RWPE2 (cell line): ENCODE data around the gene PPARD.

Experiments used
- ATAC-seq: fragments of 200-7000 bp; cut with Tn5 transposase; 3 replicates; pipeline ENCODE4 v1.9.1; 2021; ENCODE audit warnings: low read depth
- DNase-seq: peaks from one replicate; pipeline ENCODE4 v3.0.0-alpha.2; 2020; ENCODE audit warnings: low spot score
- H3K27ac ChIP-seq: fragments of 450-650 bp; 2 replicates; pipeline ENCODE4 v1.5.1; 2017; ENCODE audit warnings: mild to moderate bottlenecking; ENCODE audit not compliant: poor library complexity, severe bottlenecking
- H3K27me3 ChIP-seq: fragments of 250-450 bp; sonication (Bioruptor Pico); 2 replicates; pipeline ENCODE4 v1.5.1; 2021; ENCODE audit warnings: mild to moderate bottlenecking, moderate library complexity; ENCODE audit not compliant: insufficient read depth, poor library complexity, severe bottlenecking
- H3K36me3 ChIP-seq: fragments of 250-450 bp; sonication (Bioruptor Pico); 2 replicates; pipeline ENCODE4 v1.5.1; 2020; ENCODE audit warnings: low read depth, mild to moderate bottlenecking, moderate library complexity
- H3K4me1 ChIP-seq: fragments of 250-450 bp; sonication (Bioruptor Pico); 2 replicates; pipeline ENCODE4 v1.5.1; 2021; ENCODE audit warnings: mild to moderate bottlenecking, moderate library complexity; ENCODE audit not compliant: insufficient read depth, poor library complexity, severe bottlenecking
- H3K4me3 ChIP-seq: fragments of 250-450 bp; sonication (Bioruptor Pico); 2 replicates; pipeline ENCODE4 v1.5.1; 2021; ENCODE audit warnings: mild to moderate bottlenecking, moderate library complexity; ENCODE audit not compliant: severe bottlenecking
- H3K9me3 ChIP-seq: fragments of 250-450 bp; sonication (Bioruptor Pico); 2 replicates; pipeline ENCODE4 v1.5.1; 2021; ENCODE audit warnings: mild to moderate bottlenecking, moderate library complexity; ENCODE audit not compliant: severe bottlenecking
- TF ChIP-seq, protein P1 (sequence below): fragments of 450-650 bp; IDR thresholded peaks from one replicate; pipeline ENCODE4 v1.5.1; 2017; ENCODE audit warnings: mild to moderate bottlenecking, moderate library complexity; ENCODE audit not compliant: poor library complexity, severe bottlenecking

Gene PPARD

DNA sequence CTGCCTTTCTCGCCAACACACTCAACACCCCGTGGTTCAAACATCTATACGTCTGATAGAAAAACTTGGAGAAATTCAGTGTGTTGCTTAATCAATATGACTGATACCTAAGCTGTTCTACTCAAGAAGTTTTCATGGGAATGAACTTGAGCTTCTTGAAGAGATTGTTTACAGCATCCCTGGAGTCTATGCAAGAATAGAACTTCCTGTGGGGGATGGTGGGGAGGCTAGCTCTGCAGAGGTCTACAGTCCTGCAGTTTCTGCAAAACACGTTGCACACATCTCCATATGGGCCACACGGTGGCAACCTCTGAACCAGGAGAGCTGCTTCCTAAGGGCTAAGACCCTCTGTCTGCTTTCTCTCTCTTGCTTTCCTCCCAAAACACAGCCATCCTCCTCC is 77.1 kb downstream of the PPARD start:
- Histone ChIP-seq H3K36me3 (peaks cover 72% of the 10 kb centered on the region), H3K27me3 (no peaks in the 10 kb centered on the region), H3K4me1 (no peaks in the 10 kb centered on the region), H3K4me3 (no peak overlapping the region), H3K9me3 (no peaks in the 10 kb centered on the region), H3K27ac (no peak overlapping the region)
- peak; percentile 33; the same call in 1 of the 3 replicates for ATAC-seq
- DNase-seq = no peak
- TF ChIP-seq, protein P1, sequence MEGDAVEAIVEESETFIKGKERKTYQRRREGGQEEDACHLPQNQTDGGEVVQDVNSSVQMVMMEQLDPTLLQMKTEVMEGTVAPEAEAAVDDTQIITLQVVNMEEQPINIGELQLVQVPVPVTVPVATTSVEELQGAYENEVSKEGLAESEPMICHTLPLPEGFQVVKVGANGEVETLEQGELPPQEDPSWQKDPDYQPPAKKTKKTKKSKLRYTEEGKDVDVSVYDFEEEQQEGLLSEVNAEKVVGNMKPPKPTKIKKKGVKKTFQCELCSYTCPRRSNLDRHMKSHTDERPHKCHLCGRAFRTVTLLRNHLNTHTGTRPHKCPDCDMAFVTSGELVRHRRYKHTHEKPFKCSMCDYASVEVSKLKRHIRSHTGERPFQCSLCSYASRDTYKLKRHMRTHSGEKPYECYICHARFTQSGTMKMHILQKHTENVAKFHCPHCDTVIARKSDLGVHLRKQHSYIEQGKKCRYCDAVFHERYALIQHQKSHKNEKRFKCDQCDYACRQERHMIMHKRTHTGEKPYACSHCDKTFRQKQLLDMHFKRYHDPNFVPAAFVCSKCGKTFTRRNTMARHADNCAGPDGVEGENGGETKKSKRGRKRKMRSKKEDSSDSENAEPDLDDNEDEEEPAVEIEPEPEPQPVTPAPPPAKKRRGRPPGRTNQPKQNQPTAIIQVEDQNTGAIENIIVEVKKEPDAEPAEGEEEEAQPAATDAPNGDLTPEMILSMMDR = peak; percentile 26

DNA sequence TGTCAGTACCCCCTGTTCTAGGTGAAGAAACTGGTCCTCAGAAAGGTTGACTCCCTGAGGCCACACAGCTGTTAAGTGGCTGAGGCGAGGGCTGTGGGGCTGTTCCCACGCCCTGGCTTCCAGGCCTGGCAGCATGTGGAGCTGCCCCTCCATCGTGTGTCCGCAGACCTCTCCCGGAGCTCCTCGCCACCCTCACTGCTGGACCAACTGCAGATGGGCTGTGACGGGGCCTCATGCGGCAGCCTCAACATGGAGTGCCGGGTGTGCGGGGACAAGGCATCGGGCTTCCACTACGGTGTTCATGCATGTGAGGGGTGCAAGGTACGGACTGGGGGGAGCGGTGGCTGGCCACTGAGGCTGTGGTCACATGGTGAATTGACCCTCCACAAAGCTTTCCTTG is 77.6 kb downstream of the PPARD start:
- H3K36me3 ChIP-seq = peaks cover 72% of the 10 kb centered on the region
- no peak overlapping the region for H3K4me3 ChIP-seq
- H3K4me1 ChIP-seq = peaks cover 1% of the 10 kb centered on the region
- no peak overlapping the region for H3K27ac ChIP-seq
- no peak for DNase-seq
- TF ChIP-seq, protein P1 = no peak
- no peaks in the 10 kb centered on the region for H3K9me3 ChIP-seq
- H3K27me3 ChIP-seq = no peaks in the 10 kb centered on the region
- no peak for ATAC-seq

DNA sequence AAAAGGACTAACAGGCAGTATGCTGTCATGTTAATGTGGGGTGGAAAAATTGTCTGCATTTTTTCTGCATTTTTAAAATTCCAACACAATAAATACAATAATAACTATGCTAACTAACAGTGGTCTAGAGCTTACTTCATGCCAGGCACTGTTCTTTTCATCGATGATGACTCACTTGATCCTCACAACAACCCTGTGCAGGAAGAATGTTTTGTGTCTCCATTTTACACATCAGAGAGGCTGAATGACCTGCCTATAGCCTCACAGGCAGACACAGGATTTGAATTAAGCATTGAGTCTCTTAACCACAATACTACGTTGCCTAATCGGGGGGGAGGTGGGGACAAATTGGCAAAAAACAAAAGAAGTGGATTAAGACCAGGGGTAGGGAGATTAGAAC is 82.9 kb downstream of the PPARD start:
- TF ChIP-seq, protein P1 = no peak
- H3K4me3 ChIP-seq = no peak overlapping the region
- peaks cover 54% of the 10 kb centered on the region for H3K36me3 ChIP-seq
- no peaks in the 10 kb centered on the region for H3K27me3 ChIP-seq
- peaks cover 3% of the 10 kb centered on the region for H3K4me1 ChIP-seq
- H3K27ac ChIP-seq = peak overlapping the region; percentile 69
- DNase-seq (no peak), ATAC-seq (peak; percentile 81)
- peaks cover 10% of the 10 kb centered on the region for H3K9me3 ChIP-seq

DNA sequence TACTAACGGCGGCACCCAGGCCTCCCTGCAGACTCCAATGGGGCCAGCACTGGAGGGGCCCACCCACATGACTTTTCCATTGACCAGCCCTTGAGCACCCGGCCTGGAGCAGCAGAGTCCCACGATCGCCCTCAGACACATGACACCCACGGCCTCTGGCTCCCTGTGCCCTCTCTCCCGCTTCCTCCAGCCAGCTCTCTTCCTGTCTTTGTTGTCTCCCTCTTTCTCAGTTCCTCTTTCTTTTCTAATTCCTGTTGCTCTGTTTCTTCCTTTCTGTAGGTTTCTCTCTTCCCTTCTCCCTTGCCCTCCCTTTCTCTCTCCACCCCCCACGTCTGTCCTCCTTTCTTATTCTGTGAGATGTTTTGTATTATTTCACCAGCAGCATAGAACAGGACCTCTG is 83.7 kb downstream of the PPARD start:
- Histone ChIP-seq H3K4me1 (peaks cover 3% of the 10 kb centered on the region), H3K27ac (peak overlapping the region; percentile 69), H3K9me3 (peaks cover 10% of the 10 kb centered on the region), H3K4me3 (no peak overlapping the region), H3K27me3 (no peaks in the 10 kb centered on the region), H3K36me3 (peaks cover 51% of the 10 kb centered on the region)
- DNase-seq (no peak), ATAC-seq (no peak)
- TF ChIP-seq, protein P1 = no peak

DNA sequence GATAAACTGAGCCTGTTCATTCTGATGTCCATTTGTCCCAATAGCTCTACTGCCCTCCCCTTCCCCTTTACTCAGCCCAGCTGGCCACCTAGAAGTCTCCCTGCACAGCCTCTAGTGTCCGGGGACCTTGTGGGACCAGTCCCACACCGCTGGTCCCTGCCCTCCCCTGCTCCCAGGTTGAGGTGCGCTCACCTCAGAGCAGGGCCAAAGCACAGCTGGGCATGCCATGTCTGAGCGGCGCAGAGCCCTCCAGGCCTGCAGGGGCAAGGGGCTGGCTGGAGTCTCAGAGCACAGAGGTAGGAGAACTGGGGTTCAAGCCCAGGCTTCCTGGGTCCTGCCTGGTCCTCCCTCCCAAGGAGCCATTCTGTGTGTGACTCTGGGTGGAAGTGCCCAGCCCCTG is 85.1 kb downstream of the PPARD start:
- Histone ChIP-seq H3K9me3 (peaks cover 10% of the 10 kb centered on the region), H3K27me3 (no peaks in the 10 kb centered on the region), H3K36me3 (peaks cover 39% of the 10 kb centered on the region), H3K4me3 (no peak overlapping the region), H3K27ac (peak overlapping the region; percentile 69), H3K4me1 (peaks cover 3% of the 10 kb centered on the region)
- DNase-seq = no peak
- no peak for ATAC-seq
- TF ChIP-seq, protein P1 = no peak
